HepG2 (cell line): Measurements from ENCODE around the gene KISS1R.

Source experiments
- CTCF ChIP-seq: sonication (generic); formaldehyde crosslinking; IDR thresholded peaks from 2 replicates; pipeline ENCODE4 v1.5.0; 2020; ENCODE audit warnings: mild to moderate bottlenecking, missing genetic modification reagents, moderate library complexity
- FOXO4 ChIP-seq: sonication (generic); formaldehyde crosslinking; conservative IDR thresholded peaks from 2 replicates; pipeline ENCODE4 v1.8.1; 2023; ENCODE audit warnings: missing genetic modification reagents
- FOXP4 ChIP-seq: sonication (generic); formaldehyde crosslinking; IDR thresholded peaks from 2 replicates; pipeline ENCODE4 v1.4.0; 2020; ENCODE audit warnings: missing genetic modification reagents
- GABPB1 ChIP-seq: IDR thresholded peaks from 2 replicates; pipeline ENCODE4 v1.6.1; 2016; ENCODE audit warnings: mild to moderate bottlenecking, missing genetic modification reagents, moderate library complexity, missing compliant biosample characterization
- JUNB ChIP-seq: sonication (generic); formaldehyde crosslinking; IDR thresholded peaks from 2 replicates; pipeline ENCODE4 v1.8.0; 2022; ENCODE audit warnings: missing genetic modification reagents, mild to moderate bottlenecking, borderline replicate concordance
- KDM3A ChIP-seq: IDR thresholded peaks from 2 replicates; pipeline ENCODE4 v1.6.1; 2018; ENCODE audit warnings: low read depth, missing compliant biosample characterization
- MAZ ChIP-seq, 2 experiments: sonication (generic) in 1 of 2; formaldehyde crosslinking in 1 of 2; IDR thresholded peaks; 2 replicates each; pipeline versions ENCODE4 v1.5.0 to v1.6.1; 2012 to 2020; ENCODE audit warnings: low read depth in 2 of 2, mild to moderate bottlenecking in 2 of 2, borderline replicate concordance in 1 of 2, improper control_type of control experiment in 1 of 2, low read length in 1 of 2, missing genetic modification reagents in 1 of 2, moderate library complexity in 1 of 2
- MED1 ChIP-seq: sonication (generic); formaldehyde crosslinking; IDR thresholded peaks from 2 replicates; pipeline ENCODE4 v1.4.0; 2020; ENCODE audit warnings: missing genetic modification reagents
- POLR2A ChIP-seq, 2 experiments: IDR thresholded peaks; 2 replicates each; pipeline ENCODE4 v1.6.1; 2011; ENCODE audit warnings: low read depth in 2 of 2, low read length in 2 of 2, mild to moderate bottlenecking in 1 of 2, moderate library complexity in 1 of 2; ENCODE audit not compliant: insufficient read depth in 1 of 2
- TBL1XR1 ChIP-seq: fragments of 150-350 bp; IDR thresholded peaks from 2 replicates; pipeline ENCODE4 v1.6.1; 2014; ENCODE audit warnings: borderline replicate concordance, low read length; ENCODE audit not compliant: partially characterized antibody
- TCF7L2 ChIP-seq: IDR thresholded peaks from 2 replicates; pipeline ENCODE4 v1.6.1; 2011; ENCODE audit warnings: mild to moderate bottlenecking, low read depth, low read length, moderate library complexity
- TP53 ChIP-seq: sonication (generic); formaldehyde crosslinking; conservative IDR thresholded peaks from 2 replicates; pipeline ENCODE4 v1.4.0; 2020; ENCODE audit warnings: missing genetic modification reagents
- ZFX ChIP-seq: sonication (generic); formaldehyde crosslinking; IDR thresholded peaks from 2 replicates; pipeline ENCODE4 v1.4.0; 2020; ENCODE audit warnings: mild to moderate bottlenecking, low read depth, missing genetic modification reagents, moderate library complexity
- ZNF850 ChIP-seq: sonication (generic); formaldehyde crosslinking; conservative IDR thresholded peaks from 2 replicates; pipeline ENCODE4 v1.9.0; 2021; ENCODE audit warnings: mild to moderate bottlenecking, missing genetic modification reagents

GRCh38 chr19:871446-872265, 45.5 kb upstream of the KISS1R start:
- TF ChIP-seq TCF7L2 (no peak), JUNB (CRISPR knock-in tag) (no peak), FOXO4 (CRISPR knock-in tag) (no peak), CTCF (CRISPR knock-in tag) (no peak), MED1 (no peak), ZFX (CRISPR knock-in tag) (no peak), TP53 (CRISPR knock-in tag) (no peak), ZNF850 (CRISPR knock-in tag) (no peak), FOXP4 (CRISPR knock-in tag) (no peak), KDM3A (no peak), TBL1XR1 (no peak), GABPB1 (no peak), MAZ (IDR thresholded peaks at IDR 0.05; ENCODE audit: borderline replicate concordance, low read depth, low read length) (peak; percentile 66; the same call in 1 of the 2 replicates), MAZ (CRISPR knock-in tag; IDR thresholded peaks at IDR 0.05; ENCODE audit: low read depth) (no peak), POLR2A (IDR thresholded peaks at IDR 0.05; ENCODE audit: insufficient read depth in 1 of 2, low read depth in 2 of 2, low read length in 2 of 2) (no peak)
